ENCODE results near the gene MCC.

Gene MCC

GRCh38 chr5:113448252-113448651 is 40.0 kb downstream of the MCC start:
- H3K4me3 ChIP-seq (ENCODE audit: low read depth, low read length): no peak overlapping the region
- TF ChIP-seq CTCF (IDR thresholded peaks at IDR 0.05; ENCODE audit: borderline replicate concordance, insufficient read depth, low read depth, low read length): no peak

GRCh38 chr5:113447498-113448050 is 40.7 kb downstream of the MCC start:
- no peak for TF ChIP-seq CTCF (IDR thresholded peaks at IDR 0.05; ENCODE audit: borderline replicate concordance, insufficient read depth, low read depth, low read length)

GRCh38 chr5:113446358-113446927 is 41.8 kb downstream of the MCC start:
- no peak for TF ChIP-seq CTCF (IDR thresholded peaks at IDR 0.05; ENCODE audit: borderline replicate concordance, insufficient read depth, low read depth, low read length)
- no peak overlapping the region for H3K4me3 ChIP-seq (ENCODE audit: low read depth, low read length)

More at GRCh38 chr5:113447498-113448050, 40.7 kb downstream of the MCC start:
- no peak overlapping the region for H3K4me3 ChIP-seq (ENCODE audit: low read depth, low read length)

GRCh38 chr5:113437111-113437510 is 51.1 kb downstream of the MCC start:
- TF ChIP-seq CTCF (IDR thresholded peaks at IDR 0.05; ENCODE audit: borderline replicate concordance, insufficient read depth, low read depth, low read length): no peak

GRCh38 chr5:113435575-113435974 is 52.7 kb downstream of the MCC start:
- no peak overlapping the region for H3K4me3 ChIP-seq (ENCODE audit: low read depth, low read length)
- no peak for TF ChIP-seq CTCF (IDR thresholded peaks at IDR 0.05; ENCODE audit: borderline replicate concordance, insufficient read depth, low read depth, low read length)

More at GRCh38 chr5:113437111-113437510, 51.1 kb downstream of the MCC start:
- H3K4me3 ChIP-seq (ENCODE audit: low read depth, low read length): no peak overlapping the region

- no peak for TF ChIP-seq CTCF (IDR thresholded peaks at IDR 0.05; ENCODE audit: borderline replicate concordance, insufficient read depth, low read depth, low read length)
- H3K4me3 ChIP-seq (ENCODE audit: low read depth, low read length): no peak within 1 kb of the TSS
Observed at GRCh38 chr5:113434889-113435288, 53.4 kb downstream of the MCC start, which contains the start of gene TSSK1B. TSS of gene TSSK1B (minus strand) at chr5:113434989. CDS start at chr5:113434839, 150 bp downstream.
